Amniotic epithelial cell (primary cell): ENCODE measurements around the gene PDZRN3.

ENCODE experiments used
- DNase-seq: peaks from one replicate; pipeline ENCODE4 v3.0.0-alpha.2; 2010; ENCODE audit warnings: low read depth

PDZRN3 gene

DNA sequence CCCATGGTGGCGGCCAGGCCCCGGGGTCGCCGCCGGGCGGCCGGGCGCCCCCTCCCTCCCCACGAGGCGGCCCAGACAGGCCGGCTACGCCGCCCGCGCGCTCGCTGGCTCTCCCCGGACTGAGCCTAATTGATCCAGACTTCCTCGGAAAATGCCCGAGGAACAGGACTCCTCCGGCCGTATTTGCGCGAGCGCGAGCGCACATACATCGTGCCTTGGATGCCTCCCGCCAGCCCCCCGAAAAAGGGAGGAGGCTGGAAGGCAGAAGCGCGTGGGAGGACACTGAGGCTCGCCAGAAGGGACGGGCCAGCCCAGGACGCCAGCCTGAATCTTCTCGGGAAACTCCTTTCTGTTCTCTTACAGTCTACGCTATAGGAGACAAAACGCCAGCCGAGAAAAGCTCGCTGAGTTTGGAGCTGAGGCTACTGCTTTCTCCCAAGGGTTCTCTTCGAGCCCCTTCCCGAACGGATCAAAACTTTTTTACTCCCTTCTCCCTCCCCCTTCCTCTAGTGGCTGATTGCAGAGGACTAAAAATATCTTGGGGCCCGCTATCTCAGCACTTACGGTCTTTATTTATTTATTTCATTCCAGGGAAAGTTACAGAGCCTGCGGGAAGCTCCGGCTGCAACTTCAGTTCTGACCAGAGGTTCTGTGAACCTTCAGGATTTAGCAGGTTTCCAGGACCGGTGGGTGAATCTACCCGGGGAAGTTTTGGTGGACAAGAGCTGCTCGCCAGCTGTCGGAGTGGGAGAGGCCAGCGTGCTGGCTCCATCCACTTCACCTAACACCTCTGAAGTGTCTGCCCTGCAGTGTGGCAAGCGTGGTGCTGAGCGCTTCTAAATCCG is at the start of gene PDZRN3:
TSS of gene PDZRN3 (minus strand) at position 121 of the 845 bp plus-strand sequence.
- DNase-seq: peak; percentile 64

GRCh38 chr3:73674280-73674679 is 49.5 kb upstream of the PDZRN3 start:
- DNase-seq: peak; percentile 95

GRCh38 chr3:73669260-73669659 is 44.5 kb upstream of the PDZRN3 start:
- DNase-seq: peak; percentile 7

- DNase-seq: peak; percentile 11
Observed at GRCh38 chr3:73668391-73668790, 43.6 kb upstream of the PDZRN3 start.

GRCh38 chr3:73667889-73668288 is 43.1 kb upstream of the PDZRN3 start:
- no peak for DNase-seq

GRCh38 chr3:73665286-73665685 is 40.5 kb upstream of the PDZRN3 start:
- DNase-seq: no peak

DNA sequence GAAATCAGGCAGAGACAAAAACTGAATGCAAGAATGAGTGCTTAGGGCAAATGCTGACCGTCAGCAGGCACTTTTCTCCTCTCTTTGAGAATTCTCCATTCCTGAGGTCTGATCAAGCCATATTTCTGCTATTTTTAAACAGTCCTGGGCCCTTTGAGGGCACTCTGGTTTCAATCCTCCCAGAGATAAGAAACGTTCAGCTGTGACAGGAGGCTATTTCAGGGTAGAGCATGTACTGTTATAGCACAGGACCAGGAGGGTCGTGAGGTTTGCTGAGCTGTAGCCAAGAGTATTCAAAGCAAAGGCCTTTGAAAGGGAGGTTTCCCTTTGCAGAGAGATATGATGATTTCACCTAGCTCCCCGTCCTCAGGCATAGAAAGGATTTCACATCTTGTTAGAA is 39.6 kb upstream of the PDZRN3 start:
- peak; percentile 22 for DNase-seq

DNA sequence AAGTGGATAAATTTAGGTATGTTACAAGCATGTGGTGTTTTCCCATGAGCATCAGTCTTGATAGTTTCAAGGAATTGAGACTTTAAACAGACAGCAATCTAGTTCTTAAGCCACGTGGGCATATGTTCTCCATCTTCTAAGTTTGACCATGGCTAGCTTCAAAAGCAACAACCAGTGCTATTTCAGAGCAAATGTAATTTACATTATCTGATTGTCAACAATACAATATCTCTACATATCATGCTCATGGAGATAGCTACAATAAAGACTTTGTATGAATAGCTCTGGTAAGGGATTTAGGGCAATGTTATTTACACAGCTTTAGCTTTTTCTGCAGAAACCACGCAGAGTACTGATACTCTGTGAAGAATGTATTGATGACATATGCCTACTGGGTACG is 38.8 kb upstream of the PDZRN3 start:
- DNase-seq: no peak

- DNase-seq: peak; percentile 86
Observed at GRCh38 chr3:73661265-73661664, 36.5 kb upstream of the PDZRN3 start.

DNA sequence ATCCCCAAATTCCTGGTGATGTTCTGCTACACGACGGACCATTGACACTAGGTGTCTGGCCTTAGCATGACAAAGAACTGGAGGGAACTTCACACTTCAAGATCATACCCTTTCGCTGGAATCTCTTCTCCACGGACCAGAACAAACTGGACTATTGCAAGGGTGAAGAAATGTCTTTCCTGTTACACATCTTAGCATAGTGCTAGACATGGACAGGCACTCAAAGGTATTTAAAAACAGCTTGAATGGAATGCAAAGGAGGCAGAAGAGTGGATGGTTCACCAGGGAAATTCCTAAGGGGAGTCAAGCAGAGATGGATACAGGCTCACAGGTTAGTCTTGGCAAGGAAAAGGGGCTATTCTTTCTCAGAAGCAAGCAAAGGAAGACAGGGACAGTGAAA is 33.5 kb upstream of the PDZRN3 start:
- peak; percentile 14 for DNase-seq

- no peak for DNase-seq
Observed at GRCh38 chr3:73657186-73657585, 32.4 kb upstream of the PDZRN3 start.

- no peak for DNase-seq
Observed at GRCh38 chr3:73656241-73656890, 31.6 kb upstream of the PDZRN3 start.

DNA sequence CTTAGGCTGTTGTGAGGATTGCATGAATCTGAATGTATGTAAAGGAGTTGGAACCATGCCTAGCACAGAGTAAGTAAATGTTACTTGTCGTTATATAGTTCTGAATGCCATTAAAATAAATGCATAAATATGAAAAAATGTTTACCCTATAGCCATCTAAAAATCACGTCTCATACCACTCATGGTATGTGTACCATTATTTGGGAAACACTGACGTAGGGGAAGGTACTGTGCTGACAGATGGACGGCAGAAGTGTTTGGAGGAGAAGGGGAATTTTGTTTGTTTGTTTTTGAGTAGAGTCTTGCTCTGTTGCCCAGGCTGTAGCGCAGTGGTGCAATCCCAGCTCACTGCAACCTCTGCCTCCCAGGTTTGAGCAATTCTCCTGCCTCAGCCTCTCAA is 30.5 kb upstream of the PDZRN3 start:
- DNase-seq: no peak

- peak; percentile 37 for DNase-seq
Observed at GRCh38 chr3:73653877-73654276, 29.1 kb upstream of the PDZRN3 start.

DNA sequence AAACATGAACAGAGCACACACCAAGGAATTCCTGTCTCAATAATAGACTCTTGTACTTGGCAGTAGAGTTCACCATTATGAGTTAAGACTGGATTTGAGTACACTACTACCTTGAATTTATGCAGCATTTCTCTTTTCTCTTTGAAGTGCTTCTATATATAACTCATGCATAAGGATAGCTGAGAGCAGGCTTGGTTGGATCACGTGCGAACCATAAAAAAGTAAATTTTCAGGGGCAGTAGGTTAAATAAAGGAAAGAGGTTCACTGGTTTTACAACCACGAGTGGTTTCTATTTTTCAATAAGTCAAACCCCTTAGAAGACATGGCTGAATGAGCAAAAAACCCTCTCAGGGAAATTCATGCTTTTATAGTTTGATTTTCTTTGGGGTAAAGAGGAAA is 28.6 kb upstream of the PDZRN3 start:
- no peak for DNase-seq

DNA sequence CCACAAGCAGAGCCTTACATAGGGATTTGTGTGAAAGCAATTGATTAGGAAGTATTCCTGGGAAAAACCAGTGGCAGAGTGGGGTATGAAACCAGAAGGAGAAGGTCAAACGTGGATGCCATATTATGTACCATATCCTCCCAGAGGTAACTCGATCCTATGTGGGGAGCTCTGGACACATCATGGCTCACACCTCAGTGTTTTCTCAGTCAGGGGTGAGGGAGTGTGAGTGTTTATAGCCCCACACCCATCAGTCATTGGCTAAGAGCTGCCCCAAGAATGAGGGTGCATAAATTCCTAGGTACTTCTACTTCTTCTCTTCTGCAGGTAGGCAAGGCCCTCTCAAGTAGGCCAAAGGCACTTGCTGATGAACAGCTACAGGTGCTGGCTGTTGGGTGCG is 28.2 kb upstream of the PDZRN3 start:
- no peak for DNase-seq

DNA sequence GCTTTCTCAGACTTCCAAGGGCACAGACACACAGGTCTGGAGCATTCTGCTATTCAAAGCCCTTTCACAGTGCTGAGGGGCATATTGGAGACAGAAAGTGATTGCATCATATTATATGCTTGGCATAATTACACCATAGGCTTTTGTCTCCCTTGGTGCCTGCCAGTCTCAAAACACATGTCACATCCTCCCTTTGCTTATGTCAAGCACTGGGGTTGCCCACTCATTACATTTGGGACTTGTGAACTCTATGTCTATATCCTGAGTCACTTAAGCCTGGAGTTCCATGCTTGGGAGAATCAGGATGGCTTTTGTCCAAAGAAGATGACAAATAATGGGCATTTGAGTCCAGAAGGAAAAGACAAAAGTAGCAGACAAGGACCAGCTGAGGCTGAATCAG is 12.3 kb upstream of the PDZRN3 start:
- no peak for DNase-seq

GRCh38 chr3:73635254-73635653 is 10.5 kb upstream of the PDZRN3 start:
- DNase-seq: no peak

- DNase-seq: peak; percentile 65
Observed at GRCh38 chr3:73633916-73634344, 9.2 kb upstream of the PDZRN3 start.

- peak; percentile 51 for DNase-seq
Observed at GRCh38 chr3:73633453-73633852, 8.7 kb upstream of the PDZRN3 start.

DNA sequence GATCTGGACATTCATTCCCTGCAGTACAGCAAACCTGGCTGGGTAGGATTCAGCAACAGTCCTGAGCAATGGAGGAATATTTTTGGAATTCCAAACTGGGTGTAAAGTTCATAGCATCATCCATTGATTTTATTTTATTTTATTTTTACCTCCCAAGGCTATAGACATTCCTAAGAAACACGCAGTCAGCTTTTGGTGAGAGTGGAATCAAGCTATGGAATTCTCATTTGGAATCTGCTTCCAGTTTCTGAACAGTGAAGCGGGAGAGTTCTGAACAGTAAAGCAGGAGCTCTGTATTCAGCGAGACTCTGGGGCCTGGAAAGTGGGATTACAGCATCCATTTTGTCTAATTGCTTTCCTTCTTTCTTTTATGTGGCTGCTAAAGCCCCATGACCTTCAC is 1.4 kb upstream of the PDZRN3 start:
- no peak for DNase-seq

DNA sequence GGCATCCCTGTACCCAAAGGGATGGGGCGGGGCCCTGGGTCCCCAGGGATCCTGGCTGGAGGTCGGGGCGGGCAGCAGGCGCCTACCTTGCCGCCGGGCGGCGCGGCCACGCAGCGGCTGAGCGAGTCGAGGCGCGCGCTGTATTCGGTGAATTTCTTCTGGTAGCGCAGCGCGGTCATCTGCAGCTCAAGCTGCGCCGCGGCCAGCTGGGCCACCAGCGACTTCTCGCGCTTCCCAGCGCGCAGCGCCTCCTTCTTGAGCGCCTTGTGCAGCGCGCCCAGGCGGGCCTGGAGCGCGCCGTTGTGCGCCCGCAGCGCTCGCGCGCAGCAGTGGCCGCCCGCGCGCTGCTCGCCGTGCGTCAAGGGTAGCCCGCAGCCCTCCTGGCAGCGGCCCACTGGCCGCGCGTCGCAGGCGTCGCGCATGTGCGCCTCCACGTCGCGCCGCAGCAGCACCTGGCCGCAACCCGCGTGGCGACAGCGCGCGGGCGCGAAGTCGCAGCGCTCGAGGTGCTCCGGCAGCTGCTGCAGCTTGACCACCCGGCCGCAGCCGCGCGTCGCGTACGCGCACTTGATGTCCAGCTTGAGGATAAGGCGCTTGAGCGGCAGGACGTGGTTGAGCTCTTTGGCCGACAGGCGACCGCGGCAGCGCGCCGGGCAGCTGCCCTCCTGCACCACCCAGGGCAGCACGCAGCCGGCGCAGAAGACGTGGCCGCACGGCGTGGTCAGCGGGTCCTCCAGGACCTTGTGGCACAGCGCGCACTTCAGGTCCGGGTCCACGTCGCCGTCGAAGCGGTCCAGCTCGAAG is 522 bp downstream of the PDZRN3 start:
- DNase-seq: peak; percentile 52

DNA sequence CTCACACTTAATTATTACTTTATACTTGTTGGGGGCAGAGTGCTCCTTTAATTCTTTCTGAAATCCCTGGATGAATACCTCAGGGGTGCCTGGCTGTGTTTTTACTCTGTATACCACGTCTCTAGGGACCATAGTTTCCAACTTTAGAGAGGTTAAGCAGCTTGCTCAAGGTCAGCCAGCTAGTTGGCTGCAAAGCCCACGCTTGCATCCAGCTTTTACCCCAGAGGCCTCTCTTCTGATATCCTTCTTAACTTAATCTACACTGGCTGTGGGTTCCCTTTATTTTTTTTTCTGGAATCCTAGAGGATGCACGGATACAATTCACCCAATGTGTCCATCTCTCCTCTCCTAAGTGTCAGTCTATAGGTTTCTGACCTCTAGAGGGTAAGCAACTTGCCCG is 1.4 kb downstream of the PDZRN3 start:
- no peak for DNase-seq
